ENCODE measurements around the gene TRIM31.
"Not testable (repeated sequence)": the region's sequence is repeated elsewhere in the genome, so short reads cannot be mapped to it uniquely, and the experiment has no call there.

Gene TRIM31

DNA sequence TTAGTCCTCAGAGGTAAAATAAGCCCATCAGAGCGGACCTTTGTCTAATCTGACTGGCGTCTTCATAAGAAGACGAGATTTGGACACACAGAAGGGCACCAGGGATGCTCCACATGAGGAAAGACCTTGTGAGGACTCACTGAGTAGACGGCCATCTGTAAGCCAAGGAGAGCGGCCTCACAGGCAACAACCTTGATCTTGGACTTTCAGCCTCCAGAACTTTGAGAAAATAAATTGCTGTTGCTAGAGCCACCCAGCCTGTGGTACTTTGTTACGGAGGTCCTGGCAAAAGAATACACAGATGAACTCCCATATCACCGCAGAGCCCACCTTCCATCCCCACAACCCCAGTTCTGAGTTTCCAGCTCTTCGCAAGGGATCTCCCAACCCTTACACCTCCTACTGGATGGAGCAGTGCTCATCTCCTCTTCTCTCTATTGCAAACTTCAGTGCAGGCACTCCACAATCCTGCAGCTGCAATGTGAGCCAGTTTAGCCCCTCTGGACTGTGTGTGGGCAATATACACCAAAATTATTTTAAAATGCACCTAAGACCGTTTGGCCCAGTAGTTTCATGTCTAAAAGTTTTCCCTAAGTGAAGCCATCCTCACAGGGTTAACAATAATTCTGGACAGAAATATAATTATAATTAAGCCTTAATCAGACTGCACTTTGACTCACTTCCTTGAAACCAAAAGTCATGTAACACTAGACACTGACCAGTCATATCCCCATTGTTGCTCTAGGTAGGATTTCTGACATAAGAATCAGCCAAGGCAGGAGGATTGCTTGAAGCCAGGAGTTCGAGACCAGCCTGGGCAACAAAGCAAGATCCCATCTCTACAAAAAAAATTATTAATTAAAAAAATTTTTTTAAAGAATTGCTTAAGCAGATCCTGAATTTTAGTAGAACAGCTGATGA is 8.8 kb upstream of the TRIM31 start:
- no peak overlapping the region for H3K27ac ChIP-seq
- TF ChIP-seq ZFX (IDR thresholded peaks at IDR 0.05): no peak
- TF ChIP-seq CTCF (conservative IDR thresholded peaks at IDR 0.05): no peak

- not testable (repeated sequence) for H3K27ac ChIP-seq
These were observed 5.8 kb upstream of the TRIM31 start for GRCh38 chr6:30118691-30119090.

DNA sequence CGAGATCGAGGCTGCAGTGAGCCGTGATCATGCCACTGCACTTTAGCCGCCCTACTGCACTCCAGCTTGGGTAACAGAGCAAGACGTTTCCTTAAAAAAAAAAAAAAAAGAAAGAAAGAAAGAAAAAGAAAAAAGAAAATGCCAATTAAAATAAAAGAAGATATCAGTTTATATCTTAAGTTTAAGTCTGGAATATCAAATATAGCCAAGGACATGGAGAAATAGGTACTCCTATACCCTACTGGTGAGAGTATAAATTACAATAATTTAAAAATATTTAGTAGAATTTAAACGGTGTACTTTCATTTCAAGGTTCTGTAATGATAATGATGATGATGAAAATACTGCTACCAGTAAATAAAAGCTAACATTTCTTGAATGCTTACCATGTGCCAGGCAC is 3.8 kb upstream of the TRIM31 start:
- H3K27ac ChIP-seq: no peak overlapping the region
- TF ChIP-seq CTCF (conservative IDR thresholded peaks at IDR 0.05) (peak; percentile 35), ZFX (IDR thresholded peaks at IDR 0.05) (no peak)

GRCh38 chr6:30113841-30114240 is 951 bp upstream of the TRIM31 start:
- TF ChIP-seq CTCF (conservative IDR thresholded peaks at IDR 0.05): no peak
- TF ChIP-seq ZFX (IDR thresholded peaks at IDR 0.05): no peak

DNA sequence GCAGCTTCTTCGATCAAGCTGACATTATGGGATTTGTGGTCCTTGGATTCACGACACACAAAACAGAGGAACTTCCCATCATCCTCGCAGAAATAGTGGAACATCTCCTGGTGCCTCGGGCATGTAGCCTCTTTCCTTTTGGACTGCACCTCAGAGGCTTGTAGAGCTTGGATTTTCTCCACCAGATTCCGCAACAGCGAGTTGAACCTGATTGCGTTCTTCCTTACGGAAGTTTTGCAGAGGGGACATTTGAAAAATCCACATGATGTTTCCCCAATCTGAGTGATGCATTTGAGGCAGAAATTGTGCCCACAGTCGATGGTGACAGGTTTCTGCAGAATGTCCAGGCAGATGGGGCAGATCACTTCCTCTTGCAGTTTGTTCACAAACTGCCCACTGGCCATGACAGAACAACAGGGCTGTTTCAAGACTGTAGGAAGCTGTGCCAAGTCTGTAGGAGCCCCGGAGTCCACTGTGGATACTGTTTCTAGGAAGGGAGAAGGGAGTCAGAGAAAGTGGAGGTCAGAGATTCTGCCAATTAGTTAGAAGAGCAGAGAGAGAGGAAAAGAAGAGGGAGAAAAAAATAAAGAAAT is 392 bp downstream of the TRIM31 start:
- no peak overlapping the region for H3K27ac ChIP-seq
- no peak for TF ChIP-seq ZFX (IDR thresholded peaks at IDR 0.05)
- no peak for TF ChIP-seq CTCF (conservative IDR thresholded peaks at IDR 0.05)

More at GRCh38 chr6:30113841-30114240, 951 bp upstream of the TRIM31 start:
- H3K27ac ChIP-seq: no peak overlapping the region

- no peak overlapping the region for H3K27ac ChIP-seq
- no peak for TF ChIP-seq ZFX (IDR thresholded peaks at IDR 0.05)
- no peak for TF ChIP-seq CTCF (conservative IDR thresholded peaks at IDR 0.05)
These were observed 1.5 kb downstream of the TRIM31 start for GRCh38 chr6:30111266-30111856.

DNA sequence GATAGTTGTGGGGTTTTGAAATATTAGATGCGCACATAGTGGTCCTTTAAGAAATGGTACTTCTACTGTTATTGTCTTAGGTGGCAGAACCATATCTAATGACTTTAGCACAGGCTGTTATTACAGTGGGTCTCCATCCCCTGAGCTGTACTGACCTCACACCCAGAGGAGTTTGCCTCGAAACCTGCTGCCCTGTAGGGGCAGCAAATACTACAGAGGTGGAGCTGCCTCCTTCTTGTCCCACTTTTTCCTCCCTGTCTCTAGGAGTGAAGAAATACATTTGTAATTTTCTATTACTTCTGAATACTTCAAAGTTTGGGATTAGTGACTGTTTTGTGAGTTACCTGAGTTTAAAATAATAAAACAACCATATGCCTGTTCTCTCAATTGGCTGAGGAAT is 8.2 kb downstream of the TRIM31 start:
- no peak overlapping the region for H3K27ac ChIP-seq
- TF ChIP-seq ZFX (IDR thresholded peaks at IDR 0.05) (no peak), CTCF (conservative IDR thresholded peaks at IDR 0.05) (no peak)

All from C4-2B (cell line).